ENCODE results near the gene KRT78.

KRT78 gene

DNA sequence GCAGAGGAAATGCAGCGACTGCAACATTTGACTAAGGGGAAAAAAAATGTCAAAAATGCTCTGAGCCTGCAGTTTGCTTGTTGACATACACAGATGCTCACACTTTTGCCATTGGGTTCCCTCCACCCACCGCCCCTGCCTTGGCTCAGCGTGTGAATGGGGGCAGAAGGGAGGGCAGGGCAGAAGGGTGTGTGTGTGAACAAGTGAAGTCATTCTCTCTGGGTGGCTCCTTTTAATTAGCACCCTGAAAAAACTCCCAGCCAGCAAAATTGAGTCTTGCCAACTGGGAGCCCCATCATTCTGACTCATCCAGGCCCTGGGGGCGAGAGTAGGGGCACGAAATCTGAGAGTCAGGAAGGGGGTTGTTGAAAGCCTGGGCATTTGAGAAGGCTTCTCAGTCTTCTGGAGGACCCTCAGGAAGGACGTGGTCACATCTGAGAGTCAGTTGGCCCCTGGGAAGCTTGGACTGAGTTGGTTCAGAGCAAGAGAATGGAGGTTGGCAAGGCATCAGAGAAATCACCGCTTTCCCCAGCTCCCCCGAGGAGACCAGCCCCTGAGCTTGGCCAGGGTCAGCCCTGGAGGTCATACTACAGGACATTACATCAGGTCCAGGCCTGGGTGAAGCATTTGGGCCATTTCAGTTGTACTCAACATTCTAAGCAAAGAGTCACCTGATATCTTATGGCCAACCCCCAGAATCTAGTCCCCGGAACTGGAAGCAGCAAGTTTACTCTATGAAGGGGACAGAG lies 22.7 kb upstream of the KRT78 start:
- DNase-seq (ENCODE audit: low spot score): no peak
- TF ChIP-seq, protein P1, sequence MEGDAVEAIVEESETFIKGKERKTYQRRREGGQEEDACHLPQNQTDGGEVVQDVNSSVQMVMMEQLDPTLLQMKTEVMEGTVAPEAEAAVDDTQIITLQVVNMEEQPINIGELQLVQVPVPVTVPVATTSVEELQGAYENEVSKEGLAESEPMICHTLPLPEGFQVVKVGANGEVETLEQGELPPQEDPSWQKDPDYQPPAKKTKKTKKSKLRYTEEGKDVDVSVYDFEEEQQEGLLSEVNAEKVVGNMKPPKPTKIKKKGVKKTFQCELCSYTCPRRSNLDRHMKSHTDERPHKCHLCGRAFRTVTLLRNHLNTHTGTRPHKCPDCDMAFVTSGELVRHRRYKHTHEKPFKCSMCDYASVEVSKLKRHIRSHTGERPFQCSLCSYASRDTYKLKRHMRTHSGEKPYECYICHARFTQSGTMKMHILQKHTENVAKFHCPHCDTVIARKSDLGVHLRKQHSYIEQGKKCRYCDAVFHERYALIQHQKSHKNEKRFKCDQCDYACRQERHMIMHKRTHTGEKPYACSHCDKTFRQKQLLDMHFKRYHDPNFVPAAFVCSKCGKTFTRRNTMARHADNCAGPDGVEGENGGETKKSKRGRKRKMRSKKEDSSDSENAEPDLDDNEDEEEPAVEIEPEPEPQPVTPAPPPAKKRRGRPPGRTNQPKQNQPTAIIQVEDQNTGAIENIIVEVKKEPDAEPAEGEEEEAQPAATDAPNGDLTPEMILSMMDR (IDR thresholded peaks at IDR 0.05; ENCODE audit: borderline replicate concordance, control extremely low read depth, extremely low read depth, insufficient read depth, missing control alignments): no peak
- in situ Hi-C loops (cut with MboI; ENCODE audit: low sequenced_read_pairs, unreplicated experiment): loop anchor here (10.0 kb wide), 2 partner anchors 287 to 487 kb away; partner anchors contain the start of gene KRT84

GRCh38 chr12:52870361-52871290 lies 21.8 kb upstream of the KRT78 start:
- TF ChIP-seq, protein P1 (IDR thresholded peaks at IDR 0.05; ENCODE audit: borderline replicate concordance, control extremely low read depth, extremely low read depth, insufficient read depth, missing control alignments): peak; percentile 61
- DNase-seq (ENCODE audit: low spot score): peak; percentile 85
- in situ Hi-C loops (cut with MboI; ENCODE audit: low sequenced_read_pairs, unreplicated experiment): loop anchor here (10.0 kb wide), 2 partner anchors 286 to 486 kb away; partner anchors contain the start of gene KRT84

DNA sequence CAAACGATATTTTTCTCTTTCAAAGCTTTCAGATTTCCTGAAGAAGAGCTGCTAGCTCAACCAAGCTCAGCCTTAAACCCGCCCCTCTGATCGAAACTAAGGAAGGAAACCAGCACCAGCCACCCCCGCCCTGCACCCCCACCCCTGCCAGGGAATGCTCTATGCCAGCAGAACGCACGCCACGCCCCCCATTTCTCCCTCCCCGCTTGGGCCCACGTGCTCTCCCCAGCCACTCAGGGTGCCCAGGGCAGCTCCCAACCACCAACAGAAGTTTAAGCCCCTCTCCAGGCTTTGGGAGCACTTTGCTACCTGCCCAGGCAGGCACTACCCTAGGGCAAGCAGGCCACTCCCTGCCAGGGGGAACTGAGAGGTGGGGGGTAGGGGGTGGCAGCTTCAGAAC lies 18.8 kb upstream of the KRT78 start:
- in situ Hi-C loops (cut with MboI; ENCODE audit: low sequenced_read_pairs, unreplicated experiment): no loop called here
- TF ChIP-seq, protein P1 (IDR thresholded peaks at IDR 0.05; ENCODE audit: borderline replicate concordance, control extremely low read depth, extremely low read depth, insufficient read depth, missing control alignments): no peak
- DNase-seq (ENCODE audit: low spot score): no peak

- TF ChIP-seq, protein P1 (IDR thresholded peaks at IDR 0.05; ENCODE audit: borderline replicate concordance, control extremely low read depth, extremely low read depth, insufficient read depth, missing control alignments): no peak
- in situ Hi-C loops (cut with MboI; ENCODE audit: low sequenced_read_pairs, unreplicated experiment): no loop called here
- DNase-seq (ENCODE audit: low spot score): no peak
Measured at GRCh38 chr12:52867152-52867551, 18.4 kb upstream of the KRT78 start.

DNA sequence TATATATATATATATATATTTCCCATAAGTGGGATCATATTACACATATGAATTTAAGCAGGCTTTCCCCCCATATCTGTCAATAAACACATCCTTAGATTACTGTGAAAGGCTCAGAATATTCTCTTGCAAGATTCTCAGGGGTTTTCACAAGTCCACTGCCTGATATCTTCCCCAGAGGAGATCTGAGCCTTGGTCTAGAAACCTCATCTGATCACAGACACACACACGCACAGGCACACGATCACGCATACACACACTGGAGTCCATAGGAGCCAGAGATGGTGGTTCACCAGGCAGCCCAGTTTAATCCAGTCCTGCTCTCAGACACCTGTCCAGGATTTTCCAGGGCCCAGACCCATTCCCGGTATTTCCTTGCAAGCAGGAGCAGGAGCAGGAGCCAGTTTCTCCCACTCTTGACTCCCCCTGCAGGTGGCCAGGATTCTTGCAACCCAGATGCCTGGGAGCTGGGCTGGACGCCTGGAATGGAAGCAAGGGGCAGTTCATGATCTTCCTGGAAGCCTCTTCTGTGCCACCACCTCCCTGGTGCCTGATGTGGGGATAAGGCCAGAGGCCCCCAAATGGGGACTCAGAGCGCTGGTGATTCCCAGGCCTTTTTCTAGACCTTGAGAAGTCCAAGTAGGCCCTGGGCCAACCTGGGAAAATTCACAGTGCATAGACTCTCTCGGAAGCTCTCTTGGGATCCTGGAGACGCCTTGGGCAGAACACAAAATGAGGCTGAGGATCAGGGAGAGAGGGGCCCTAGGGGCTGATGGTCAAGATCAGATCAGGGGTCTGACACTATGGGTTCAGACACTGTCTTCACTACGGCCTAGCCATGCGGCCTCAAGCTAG lies 16.5 kb upstream of the KRT78 start:
- in situ Hi-C loops (cut with MboI; ENCODE audit: low sequenced_read_pairs, unreplicated experiment): no loop called here
- TF ChIP-seq, protein P1 (IDR thresholded peaks at IDR 0.05; ENCODE audit: borderline replicate concordance, control extremely low read depth, extremely low read depth, insufficient read depth, missing control alignments): peak; percentile 49
- DNase-seq (ENCODE audit: low spot score): peak; percentile 68

DNA sequence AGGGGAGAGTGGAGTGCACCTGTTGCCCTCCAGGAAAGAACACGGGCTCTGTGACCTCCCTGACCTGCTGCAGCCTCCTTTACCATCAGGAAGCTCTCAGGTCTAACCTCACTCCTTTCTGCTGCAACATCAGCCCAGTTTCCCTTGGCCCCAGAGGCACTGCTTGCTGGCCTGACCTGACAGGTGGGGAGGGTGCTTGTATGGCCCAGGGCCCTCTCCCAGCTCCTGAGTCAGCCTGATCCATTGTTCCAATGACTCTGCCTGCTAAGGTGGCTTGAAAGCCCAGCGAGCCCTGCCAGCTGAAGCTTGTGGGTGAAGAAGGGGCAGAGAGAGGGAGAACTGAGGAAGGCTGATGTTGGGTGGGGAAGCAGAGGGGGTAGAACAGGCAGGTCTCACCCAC lies 13.2 kb upstream of the KRT78 start:
- no peak for DNase-seq (ENCODE audit: low spot score)
- in situ Hi-C loops (cut with MboI; ENCODE audit: low sequenced_read_pairs, unreplicated experiment): no loop called here
- TF ChIP-seq, protein P1 (IDR thresholded peaks at IDR 0.05; ENCODE audit: borderline replicate concordance, control extremely low read depth, extremely low read depth, insufficient read depth, missing control alignments): no peak

Measured in GM13976 (cell line).